SH-SY5Y (cell line): ENCODE results near the gene CAVIN2.

Experiments used
- GATA2 ChIP-seq: IDR thresholded peaks from 2 replicates; pipeline ENCODE4 v1.6.1; 2011; ENCODE audit warnings: mild to moderate bottlenecking, low read depth, low read length
- GATA3 ChIP-seq: IDR thresholded peaks from 2 replicates; pipeline ENCODE4 v1.6.1; 2011; ENCODE audit warnings: low read depth, mild to moderate bottlenecking, low read length, moderate library complexity

GRCh38 chr2:191867507-191867847 lies 20.6 kb upstream of the CAVIN2 start:
- TF ChIP-seq GATA2 (no peak), GATA3 (no peak)
